ENCODE data around the gene PLEKHA6.

The PLEKHA6 gene

DNA sequence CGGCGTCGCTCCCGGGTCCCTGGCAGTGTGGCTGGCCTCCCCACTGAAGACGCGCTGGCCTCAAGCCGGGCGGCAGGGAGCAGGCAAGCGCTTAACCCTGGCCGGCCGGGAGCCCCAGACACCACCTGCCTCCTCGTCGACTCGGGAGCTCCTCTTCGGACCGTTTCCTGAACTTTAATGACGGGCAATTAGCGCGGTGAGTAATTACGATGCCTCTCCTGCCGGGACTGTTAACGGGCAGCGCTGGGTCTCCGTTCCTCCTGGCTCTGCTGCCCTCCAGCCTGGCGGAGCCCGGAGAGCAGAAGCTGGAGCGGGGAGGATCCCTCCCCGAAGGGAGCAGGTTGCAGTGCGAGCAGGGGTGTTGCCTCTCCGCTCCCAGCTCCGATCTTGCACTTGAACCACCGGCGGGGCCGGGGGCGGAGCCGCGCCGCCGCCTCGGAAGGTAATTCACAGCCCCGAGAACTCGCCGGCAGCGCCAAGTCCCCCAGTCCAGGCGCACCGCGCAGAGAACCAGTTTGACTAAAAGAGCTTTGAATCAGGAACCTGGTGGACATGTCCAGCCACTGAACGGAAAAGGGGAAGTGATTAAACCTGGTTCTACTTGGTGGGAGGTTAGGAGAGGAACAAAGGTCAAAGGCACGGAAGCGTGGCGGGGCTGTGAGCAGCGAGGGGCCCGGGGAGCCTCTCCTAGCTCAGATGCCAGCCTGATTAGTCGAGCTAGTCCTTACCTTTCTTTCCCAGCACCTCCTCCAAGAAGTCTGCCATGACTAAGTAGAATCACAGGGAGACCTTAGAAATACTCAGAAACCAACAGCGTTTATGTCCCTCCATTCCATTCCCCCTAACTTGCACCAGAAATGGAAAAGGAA, 18.3 kb upstream of the PLEKHA6 start:
- peak; percentile 82 for DNase-seq

DNA sequence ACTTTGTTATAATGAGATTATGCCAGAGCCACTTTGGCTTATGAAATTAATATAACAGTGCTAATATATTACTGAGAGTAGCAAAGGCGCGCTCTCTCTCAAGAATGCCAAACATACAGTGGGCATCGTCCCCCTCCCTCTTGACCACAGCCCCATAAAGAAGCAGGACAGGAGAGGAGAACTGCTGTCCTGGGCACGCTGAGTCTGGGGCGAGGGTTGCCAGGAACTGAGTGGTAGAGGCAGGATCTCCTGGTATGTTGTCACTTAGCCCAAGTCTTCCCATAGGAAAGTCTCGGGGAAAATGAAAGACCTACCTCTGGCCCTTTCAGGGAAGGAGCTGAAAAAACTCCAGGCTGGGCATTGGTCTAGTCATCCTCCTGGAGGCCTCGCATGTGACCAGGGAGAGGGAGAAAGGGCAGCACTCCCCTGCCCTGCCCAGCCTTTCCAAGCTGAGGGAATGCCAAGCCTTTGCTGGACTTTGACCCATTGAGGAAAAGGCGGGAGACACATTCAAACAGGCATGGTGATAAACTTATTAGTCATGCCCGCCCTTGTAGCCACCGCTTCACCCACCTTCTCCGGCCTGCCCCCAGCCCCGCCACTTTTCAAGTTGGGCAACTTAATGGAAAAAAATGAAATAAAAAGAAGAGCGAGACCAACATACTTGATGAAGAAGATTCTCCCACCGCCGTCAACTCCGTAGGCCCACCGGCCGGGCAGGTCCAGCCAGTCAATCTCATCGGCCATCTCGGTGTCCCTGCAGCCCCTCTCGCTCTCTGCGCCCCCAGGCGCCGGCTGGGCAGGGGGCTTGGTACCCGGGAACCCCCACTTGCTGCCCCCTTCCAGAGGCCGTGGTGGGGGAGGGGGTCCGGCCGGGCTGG, 17.4 kb upstream of the PLEKHA6 start:
- DNase-seq, result no peak

DNA sequence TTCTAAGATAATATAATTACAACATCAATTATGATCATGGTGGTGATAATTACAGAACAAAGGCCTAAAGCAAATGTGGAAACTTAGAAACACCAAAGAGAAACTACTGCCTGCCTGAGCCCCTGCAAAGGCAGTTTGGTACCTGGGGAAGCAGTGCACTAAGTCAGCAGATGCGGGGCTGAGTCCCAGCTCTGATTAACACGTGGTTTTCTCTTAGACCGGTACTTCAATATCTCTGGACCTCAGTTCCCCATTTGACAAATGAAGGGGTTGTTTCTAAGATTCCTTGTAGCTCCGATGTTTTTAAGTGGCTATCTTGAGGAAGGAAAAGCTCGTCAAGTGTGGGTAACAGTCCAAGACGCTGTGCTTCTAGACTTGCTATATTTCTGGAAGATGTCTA, 16.7 kb upstream of the PLEKHA6 start:
- DNase-seq, result no peak

DNA sequence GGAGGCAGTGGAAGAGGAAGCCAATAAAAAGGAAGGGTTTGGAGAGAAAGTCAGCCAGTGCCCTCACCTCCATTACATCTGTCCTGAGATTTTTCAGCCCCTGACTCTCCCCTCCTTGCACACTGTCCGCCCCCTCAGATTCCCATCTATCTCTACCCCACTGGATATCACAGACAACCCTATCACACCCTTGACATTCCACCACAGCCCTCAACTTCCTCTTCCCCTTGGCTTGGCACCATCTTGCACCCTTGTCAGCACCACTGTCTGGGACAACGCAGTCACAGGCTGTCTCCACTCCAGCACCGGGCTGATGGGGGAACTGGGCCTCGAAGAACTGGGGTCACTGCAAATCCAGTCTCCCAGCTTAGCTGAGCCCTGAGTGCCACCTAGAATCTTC, 14.2 kb upstream of the PLEKHA6 start:
- DNase-seq, result no peak

DNA sequence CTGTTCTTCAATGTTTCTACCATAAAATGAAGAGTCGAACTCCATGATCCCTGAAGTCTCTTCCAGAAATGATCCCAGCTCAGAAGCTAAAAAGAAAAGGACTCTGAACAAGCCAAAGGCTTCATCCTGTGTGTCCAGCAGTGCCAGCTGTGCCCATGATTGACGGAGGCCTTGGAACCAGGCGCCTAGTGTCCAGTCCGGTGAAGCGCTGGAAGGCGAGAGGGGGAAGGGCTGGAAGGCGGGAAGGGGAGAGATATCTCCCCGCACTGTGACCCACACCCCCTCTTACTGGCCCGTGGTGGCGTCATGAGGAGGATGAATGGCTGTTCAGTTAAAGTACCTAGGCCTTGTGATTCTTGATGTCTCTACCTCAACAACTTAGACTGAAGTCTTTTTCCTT, 10.4 kb upstream of the PLEKHA6 start:
- DNase-seq, result no peak

DNA sequence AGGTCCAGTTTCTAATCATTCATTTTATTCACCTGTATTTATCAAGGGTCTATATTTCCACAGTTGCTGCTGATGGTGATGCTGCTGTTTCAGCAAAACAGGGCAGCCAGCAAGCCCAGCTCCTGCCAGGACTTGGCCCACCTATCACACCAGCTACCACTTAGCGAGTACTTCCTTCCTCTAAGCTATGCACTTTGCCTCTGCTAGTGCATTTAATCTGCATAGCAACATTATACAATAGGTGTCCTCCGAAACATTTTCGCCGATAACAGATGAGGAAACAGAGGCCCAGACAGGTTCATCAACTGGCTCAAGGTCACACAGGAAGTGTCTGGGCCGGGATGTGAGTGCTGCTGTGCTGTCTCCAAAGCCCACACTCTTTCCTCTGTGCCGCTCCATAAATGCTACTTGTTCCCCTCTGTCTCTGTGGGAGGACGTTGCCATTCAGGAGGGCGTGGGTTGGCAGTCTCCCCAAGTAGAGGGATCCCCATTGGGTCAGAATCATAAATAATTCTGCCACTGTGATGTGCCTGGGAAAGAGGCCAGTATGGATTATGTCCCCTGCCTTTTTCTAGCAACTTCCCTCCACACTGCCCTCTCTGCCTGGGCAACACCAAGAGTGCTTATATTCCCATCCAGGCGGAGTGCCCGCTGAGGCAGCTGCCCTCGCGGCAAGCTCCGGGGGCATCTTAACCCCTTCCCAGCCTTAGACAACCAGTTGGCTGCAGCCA, 9.4 kb upstream of the PLEKHA6 start:
- no peak for DNase-seq

DNA sequence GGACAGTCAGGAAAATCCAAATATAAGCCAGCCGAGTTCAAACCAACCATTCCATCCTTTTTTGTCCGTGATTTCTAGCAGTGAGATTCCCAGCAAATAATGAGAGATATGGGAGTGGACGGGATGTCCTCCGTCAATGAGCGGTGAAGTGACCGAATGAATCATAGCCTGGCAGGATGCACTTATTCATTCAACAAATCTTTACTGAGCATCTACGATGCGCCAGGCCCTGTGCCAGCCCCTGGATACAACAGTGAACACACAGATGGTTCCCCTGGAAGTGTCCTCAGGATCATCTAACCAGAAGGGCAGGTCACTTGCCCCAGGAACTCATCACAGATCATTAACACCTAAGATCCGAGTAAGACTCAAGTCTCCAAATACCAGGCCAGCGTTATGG, 8.2 kb upstream of the PLEKHA6 start:
- DNase-seq, result no peak

DNA sequence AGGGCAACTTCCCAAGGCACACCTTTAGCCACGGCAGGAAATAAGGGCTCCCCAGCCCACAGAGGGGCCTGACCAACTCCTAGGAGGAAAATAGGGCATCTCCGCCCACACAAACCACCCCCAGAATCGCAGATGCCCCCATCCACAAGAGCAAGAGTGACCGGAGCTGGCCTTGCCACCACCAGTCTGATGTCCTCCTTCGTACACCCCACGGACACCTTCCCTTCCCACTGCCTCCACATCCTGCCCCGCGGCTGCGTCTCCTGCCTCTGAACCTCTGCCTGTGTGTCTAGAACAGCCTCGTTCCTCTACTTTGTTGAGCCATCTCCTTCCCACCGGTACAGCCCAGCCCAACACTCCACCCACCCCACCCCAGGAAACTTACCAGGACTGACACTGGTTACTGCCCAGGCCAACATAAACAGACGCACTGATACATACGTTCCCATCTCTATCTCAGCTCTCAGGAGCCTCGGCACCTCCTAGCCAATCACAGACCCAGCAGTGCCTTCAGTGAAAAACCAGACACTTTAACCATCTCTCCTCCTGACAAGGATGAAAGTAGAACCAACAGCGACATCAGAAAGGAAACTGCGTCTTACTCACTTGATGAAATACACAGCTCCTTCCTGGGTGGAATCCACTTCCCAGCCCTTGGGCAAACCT, 7.6 kb upstream of the PLEKHA6 start:
- no peak for DNase-seq

DNA sequence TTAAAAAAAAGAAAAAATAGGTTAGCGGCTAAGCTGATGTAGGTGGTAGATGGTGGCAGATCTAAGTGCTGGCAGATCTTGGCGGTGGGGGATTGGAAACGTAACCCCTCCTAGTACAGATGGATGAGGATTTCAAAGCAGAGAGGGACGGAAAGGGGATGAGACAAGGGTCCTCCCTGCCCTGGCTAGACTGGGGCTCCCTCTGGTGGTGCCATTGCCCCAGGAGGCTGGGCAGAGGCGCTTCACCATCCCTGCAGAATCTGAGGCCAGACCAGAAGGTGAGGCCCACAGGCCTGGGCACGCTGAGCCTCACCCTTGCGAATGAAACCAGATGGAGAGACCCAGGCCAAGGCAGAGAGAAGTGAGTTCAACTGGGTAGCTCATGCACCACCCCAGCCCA, 7.0 kb upstream of the PLEKHA6 start:
- DNase-seq, result peak; percentile 9

DNA sequence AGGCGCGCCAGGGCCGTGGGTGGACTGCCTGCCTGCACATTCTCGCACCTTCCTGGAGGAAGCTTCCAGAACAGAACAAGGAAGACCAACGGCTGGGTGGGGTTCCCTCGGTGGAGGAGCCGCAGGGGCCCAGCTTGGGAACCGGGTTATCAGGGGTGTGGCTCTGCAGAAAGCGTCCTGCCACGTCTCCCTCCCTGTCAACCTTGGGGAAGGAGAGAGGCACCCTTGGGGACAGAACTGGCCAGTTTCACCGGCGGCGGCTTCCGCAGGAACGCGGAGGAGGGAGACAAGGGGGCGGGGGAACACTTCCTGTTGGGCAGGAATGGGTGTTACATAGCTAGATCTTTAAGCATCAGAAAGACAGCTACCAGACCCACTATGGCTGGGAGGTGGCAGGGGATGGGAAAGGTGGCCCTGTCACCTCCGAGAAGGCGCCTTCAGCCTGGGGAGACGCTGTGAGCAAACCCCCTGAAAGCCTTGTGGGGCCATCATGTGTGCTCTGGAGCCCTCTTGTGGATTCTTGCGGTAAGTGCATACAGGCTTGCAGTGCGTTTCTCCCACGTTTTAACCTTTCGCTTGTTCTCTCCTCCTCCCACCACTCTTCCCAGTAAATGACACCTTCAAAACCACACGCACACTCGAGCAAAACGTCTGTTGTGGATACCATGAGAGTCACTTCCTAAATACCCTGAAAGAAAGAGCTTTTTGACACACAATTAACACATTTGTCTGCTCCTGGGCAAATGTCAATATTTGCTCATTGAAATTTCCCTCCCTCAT, 3.8 kb upstream of the PLEKHA6 start:
- peak; percentile 87 for DNase-seq

DNA sequence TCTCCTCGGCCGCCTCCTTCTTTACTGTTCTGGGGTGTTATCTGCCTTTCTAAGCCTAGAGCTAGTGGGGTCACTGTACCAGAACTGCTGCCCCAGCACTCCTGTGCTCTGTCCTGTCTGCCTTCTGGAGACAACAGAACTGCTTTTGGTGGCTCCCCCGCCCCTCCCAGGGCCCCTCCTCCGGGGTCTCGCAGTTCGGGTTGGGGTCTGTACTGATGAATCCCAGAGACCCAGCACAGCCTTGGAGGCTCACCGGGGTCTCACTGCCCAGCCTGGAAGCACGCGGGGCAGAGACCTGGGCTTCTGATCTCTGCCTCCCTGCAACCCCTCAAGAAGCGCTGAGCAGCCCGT, 3.2 kb upstream of the PLEKHA6 start:
- no peak for DNase-seq

DNA sequence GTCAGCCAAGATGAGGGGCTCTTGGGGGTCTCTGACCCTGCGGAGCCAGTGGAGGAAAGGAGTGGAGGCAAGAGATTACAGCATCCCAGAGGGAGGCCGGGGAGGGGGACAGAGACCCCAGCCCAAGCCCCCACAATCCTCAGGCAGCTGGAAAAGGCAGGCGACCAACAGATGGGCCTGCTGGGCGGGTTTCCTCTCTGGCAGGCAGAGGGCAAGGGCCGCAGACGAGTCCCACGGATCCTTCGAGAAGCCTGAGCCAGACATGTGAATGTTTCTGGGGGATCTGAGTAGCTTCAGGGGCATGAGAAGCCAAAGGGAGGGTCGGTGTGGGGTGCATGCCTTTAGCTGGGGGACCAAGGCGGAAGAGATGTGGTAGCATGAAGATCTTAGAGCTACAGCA, 2.1 kb upstream of the PLEKHA6 start:
- no peak for DNase-seq

DNA sequence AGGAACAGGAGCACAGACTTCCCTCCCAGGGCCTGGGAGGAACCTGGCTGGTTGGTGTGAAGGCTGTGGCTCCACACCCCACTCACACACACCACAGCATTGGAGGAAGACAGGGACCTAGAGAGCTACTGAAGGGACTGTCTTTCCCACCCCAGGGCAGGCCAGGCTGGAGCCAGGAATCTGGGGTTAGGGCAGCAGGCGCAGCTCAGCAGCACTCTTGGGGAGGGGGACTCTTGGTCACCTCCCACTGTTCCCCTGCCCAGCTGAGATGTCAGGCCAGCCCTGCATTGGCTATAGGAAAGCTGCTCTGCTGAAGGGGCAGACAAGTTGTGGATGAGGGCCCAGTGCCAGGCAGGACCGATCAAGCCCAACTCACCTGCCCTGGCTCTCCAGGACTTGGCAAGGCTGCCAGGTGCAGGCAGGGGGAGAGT, 1.6 kb upstream of the PLEKHA6 start:
- DNase-seq, result no peak

DNA sequence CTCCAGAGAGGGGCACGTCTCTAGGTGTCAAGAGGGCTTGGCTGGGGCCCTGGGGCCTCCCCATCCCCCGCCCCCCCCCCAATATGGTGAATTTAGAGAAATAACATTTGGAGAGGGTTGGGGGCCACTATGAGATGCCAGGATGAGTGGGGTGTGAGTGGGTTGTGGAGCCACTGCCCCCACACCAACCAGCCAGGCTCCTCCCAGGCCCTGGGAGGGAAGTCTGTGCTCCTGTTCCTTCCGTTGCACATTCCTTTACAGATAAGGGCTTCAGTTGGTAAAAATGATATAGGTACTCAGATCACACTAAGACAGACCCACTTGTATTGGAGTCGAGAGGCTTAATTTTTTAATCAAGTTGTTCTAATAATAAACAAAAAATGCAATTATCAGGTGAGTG, 585 bp upstream of the PLEKHA6 start:
- no peak for DNase-seq

DNA sequence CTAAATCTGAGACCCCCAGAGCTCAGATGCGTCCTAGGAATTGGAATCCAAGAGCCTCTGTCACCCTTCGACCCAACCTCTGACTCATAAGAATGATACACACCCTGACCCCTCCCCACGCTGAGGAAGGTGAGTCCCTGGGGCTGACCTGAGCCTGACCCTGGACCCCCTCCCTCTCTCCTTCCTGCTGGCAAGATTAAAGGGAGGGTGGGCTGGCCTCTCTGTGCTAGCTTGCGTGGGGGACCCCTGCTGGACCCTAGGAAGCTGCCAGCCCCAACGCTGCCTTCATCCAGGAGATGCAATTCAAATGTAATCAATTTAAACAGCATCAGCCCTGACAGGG, 627 bp downstream of the PLEKHA6 start:
- no peak for DNase-seq

DNA sequence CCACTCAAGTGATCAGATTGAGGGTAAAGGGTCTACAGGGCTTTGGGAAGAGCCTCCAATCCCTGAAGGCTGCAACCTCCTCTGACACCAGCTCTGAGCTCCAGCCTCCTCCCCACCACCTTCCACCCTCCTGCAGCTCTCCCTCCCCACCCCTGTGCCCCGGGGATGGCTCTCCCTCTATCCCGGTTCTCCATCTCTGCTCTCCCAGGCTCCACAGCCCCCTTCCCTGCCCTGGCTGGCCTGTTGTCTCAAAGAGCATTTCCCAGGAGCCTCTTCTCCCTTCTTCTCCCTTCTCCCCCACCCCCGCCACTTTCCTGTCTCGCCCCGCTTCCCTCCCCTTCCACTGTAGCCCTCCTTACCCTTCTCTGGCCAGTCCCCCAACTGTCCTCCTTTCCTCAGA, 1.1 kb downstream of the PLEKHA6 start:
- DNase-seq, result no peak

DNA sequence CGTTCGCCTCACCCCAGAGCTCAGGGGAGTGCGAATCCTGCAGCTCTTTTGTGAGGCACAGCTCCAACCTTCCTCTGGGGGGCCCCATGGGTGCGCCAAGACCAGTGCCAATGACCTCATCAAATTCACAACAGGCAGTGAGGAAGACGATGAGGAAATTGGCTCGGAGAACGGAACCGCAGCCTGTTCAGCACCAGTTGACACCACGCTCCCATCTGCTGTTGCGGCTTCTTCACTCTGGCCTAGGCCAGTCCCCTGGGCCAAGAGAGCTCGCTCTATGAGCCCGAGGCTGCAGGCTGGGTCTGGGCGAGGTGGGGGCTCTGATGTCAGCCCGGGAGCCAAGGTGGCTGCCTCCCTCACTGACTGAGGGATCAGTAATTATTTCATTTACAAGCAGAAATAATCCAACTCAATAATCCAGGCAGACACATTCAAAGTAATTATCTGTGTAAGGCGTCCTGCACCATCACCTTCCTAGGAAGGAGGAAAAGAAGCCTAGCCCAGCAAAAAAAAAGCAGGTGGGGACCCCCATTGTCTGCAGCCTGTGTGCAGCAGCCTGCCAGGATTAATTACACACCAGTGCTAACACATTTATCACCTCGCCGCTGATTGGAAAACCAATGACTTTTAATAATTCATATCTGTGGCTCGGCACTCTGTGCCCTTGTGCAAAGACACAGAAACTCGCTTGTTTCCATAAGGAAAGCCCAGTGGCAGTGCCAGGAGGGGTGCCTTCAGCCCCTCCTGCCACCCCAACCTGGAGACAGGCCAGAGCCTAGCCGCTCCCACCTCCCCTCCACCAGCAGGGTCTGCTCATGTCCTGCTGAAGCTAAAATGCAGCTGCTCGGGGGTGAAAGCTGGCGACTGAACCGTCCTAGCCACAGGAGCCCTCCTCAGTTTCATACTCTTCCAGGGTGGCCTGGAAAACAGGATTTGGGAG, 1.9 kb downstream of the PLEKHA6 start:
- no peak for DNase-seq

DNA sequence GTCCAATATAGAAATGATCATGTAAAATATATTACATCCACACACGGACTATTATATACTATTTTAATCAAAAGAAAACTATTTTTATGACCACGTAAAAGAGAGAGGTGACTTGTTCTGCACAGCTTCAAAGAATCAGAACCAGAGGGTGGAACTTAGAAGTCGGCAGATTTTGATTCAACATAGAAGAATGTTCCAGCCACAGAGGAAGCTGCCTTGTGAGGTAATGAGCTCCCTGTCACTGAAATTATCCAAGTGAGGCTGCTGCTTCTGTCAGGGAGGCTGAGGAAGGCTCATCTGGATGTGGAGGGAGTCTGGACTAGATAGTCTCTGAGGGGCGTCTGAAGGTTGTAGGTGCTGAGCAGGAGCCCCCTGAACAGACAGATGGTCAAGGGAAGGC, 2.7 kb downstream of the PLEKHA6 start:
- DNase-seq, result no peak

DNA sequence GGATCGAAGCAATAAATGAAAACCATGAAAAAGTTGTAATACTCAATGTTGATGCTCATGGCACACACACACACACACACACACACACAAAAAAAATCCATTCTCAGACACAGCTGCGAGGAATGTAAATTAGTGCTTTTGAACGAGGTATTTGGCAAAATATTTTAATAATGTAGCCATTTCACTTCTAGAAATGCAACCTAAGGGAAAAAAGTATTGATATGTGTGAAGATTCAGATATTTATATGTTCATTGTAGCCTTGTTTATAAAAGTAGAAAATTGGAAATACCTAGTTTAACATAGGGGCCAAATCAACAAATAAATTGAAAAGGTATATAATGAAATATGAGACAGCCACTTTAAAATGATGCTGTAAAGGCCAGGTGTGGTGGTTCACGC, 3.8 kb downstream of the PLEKHA6 start:
- DNase-seq, result no peak

DNA sequence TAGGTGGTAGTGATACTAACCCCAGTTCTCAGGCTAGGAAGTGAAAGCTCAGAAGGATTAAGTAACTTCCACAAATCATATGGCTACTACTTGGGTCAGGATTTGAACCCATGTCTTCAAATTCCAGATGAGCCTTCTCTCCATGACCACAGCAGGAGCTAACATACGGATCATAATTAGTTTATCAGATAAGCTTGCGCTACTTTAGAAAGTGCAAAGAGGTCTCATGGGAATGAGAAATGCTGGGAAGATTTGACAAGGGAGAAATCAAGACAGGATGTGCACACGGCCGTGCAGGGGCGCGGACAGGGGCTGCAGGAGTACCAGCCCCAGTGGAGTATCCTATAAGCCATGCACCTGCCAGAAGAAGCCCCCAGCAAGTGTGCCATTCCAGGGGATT, 5.2 kb downstream of the PLEKHA6 start:
- no peak for DNase-seq

Measured in NCI-H510A treated with DMSO at 0.1 percent for 48 hours (cell line).